ENCODE measurements around the gene GNB5.

GNB5 gene

DNA sequence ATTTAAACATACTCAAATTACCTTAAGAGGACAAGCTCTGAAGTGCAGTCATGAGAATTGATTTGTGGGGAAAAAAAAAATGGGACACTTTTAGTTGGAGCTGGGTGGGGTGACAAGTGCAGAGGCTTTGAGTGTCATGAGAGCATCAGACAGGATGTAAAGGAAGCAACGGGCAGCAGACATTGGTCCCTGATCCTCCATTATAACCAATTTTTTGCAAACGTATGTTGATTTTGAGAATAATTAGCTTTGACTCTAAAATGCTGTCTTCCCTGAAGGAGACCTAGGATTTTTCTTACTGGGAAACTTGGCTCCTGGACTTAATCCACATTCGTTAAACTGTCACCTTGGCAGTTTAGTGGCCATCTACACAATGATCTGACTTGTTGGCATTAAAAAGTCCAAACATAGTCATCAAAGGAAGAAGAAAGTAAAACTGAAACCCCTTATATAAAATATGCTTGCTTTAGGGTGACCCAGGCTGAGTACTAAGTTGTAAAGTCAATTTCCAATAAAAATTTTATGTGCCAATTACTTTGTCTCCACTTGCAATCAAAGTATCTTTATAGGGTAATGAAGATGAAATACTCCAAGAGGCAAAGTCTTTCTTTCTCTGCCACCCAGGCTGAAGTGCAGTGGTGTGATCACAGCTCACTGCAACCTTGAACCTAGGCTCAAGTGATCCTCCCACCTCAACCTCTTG lies 124.2 kb downstream of the GNB5 start:
- no peak for DNase-seq (ENCODE audit: low read depth in 2 of 2)

Data from activated CD8-positive, alpha-beta memory T cell treated with anti-CD3 and anti-CD28 coated beads for 4 hours (primary cell).